HL-60 (cell line): Measurements from ENCODE around the gene LGI1.

Experiments
- DNase-seq, 2 experiments: peaks; one replicate each; pipeline ENCODE4 v3.0.0-alpha.2; 2010 to 2020; ENCODE audit warnings: low read depth in 1 of 2, low spot score in 1 of 2
- H3K27ac ChIP-seq: fragments of 250-450 bp; sonication (Bioruptor Pico); replicated peaks from 2 replicates; pipeline ENCODE4 v1.5.1; 2020; ENCODE audit warnings: mild to moderate bottlenecking, moderate library complexity
- H3K27me3 ChIP-seq: fragments of 250-450 bp; sonication (Bioruptor Pico); 2 replicates; pipeline ENCODE4 v1.5.1; 2021; ENCODE audit warnings: mild to moderate bottlenecking, moderate library complexity; ENCODE audit not compliant: insufficient read depth, poor library complexity, severe bottlenecking
- H3K4me3 ChIP-seq: replicated peaks from 2 replicates; pipeline ENCODE4 v1.5.1; 2011; ENCODE audit warnings: mild to moderate bottlenecking, control low read depth, low read length; ENCODE audit not compliant: insufficient read depth
- CTCF ChIP-seq: IDR thresholded peaks from one replicate; pipeline ENCODE4 v1.5.1; 2011; ENCODE audit warnings: low read length, control low read depth, inconsistent platforms; ENCODE audit not compliant: insufficient read depth
- GABPA ChIP-seq: IDR thresholded peaks from 2 replicates; pipeline ENCODE4 v1.6.1; 2012; ENCODE audit warnings: low read depth
- POLR2AphosphoS5 ChIP-seq: IDR thresholded peaks from 2 replicates; pipeline ENCODE4 v1.6.1; 2012; ENCODE audit warnings: low read depth
- REST ChIP-seq: IDR thresholded peaks from 2 replicates; pipeline ENCODE4 v1.6.1; 2012; ENCODE audit warnings: low read depth; ENCODE audit not compliant: insufficient replicate concordance
- SPI1 ChIP-seq: IDR thresholded peaks from 2 replicates; pipeline ENCODE4 v1.6.1; 2012; ENCODE audit warnings: low read depth, mild to moderate bottlenecking, borderline replicate concordance

The LGI1 gene

GRCh38 chr10:93812659-93813338 is 55.1 kb downstream of the LGI1 start:
- TF ChIP-seq GABPA (no peak), SPI1 (no peak), CTCF (no peak), POLR2AphosphoS5 (no peak), REST (no peak)
- Histone ChIP-seq H3K27ac (no peak overlapping the region), H3K27me3 (peaks cover 4% of the 10 kb centered on the region), H3K4me3 (no peak overlapping the region)
- DNase-seq, result no peak

- Histone ChIP-seq H3K27me3 (peaks cover 2% of the 10 kb centered on the region), H3K27ac (no peak overlapping the region), H3K4me3 (no peak overlapping the region)
- DNase-seq, result peak; percentile 24 to 69
- TF ChIP-seq POLR2AphosphoS5 (no peak), CTCF (peak; percentile 74)
Measured at GRCh38 chr10:93813507-93814465, 56.0 kb downstream of the LGI1 start.

GRCh38 chr10:93815304-93816096 is 57.8 kb downstream of the LGI1 start:
- Histone ChIP-seq H3K27me3 (peaks cover 2% of the 10 kb centered on the region), H3K4me3 (no peak overlapping the region), H3K27ac (no peak overlapping the region)
- DNase-seq, result no peak
- TF ChIP-seq REST, result no peak
- TF ChIP-seq CTCF, result no peak
- TF ChIP-seq SPI1, result no peak
- no peak for TF ChIP-seq GABPA
- no peak for TF ChIP-seq POLR2AphosphoS5
